Keratinocyte (primary cell): ENCODE measurements around the gene ATG4A. TPM values are rescaled to one million over a fixed set of nuclear protein-coding genes. Genes with fewer than 3 reads are reported as not detected.

ENCODE experiments used
- DNase-seq: peaks from one replicate; pipeline ENCODE4 v3.0.0-alpha.2; 2011; ENCODE audit warnings: low read depth, missing footprints, low spot score
- FAIRE-seq: peaks from 2 replicates; lab custom pipeline; 2011; peaks lifted over from hg19 to GRCh38; lab: Jason Lieb, UNC
- H2AFZ ChIP-seq: 2 replicates; pipeline ENCODE4 v1.6.0; 2012; ENCODE audit warnings: low read length, control low read depth, inconsistent platforms; ENCODE audit not compliant: control insufficient read depth
- H3K27ac ChIP-seq: 2 replicates; pipeline ENCODE4 v1.5.1; 2011; ENCODE audit warnings: low read length; ENCODE audit not compliant: control insufficient read depth, insufficient read depth
- H3K27me3 ChIP-seq: 3 replicates; pipeline ENCODE4 v1.6.0; 2011; ENCODE audit warnings: low read length; ENCODE audit not compliant: control insufficient read depth, insufficient read depth; ENCODE audit errors: extremely low read depth
- H3K36me3 ChIP-seq, 2 experiments: 2 replicates in 1 of 2; 3 replicates in 1 of 2; pipeline ENCODE4 v1.5.1; 2011; ENCODE audit warnings: low read length in 2 of 2, mild to moderate bottlenecking in 1 of 2; ENCODE audit not compliant: control insufficient read depth in 2 of 2, insufficient read depth in 2 of 2; ENCODE audit errors: extremely low read depth in 1 of 2
- H3K4me1 ChIP-seq: 3 replicates; pipeline ENCODE4 v1.5.1; 2011; ENCODE audit warnings: low read length; ENCODE audit not compliant: control insufficient read depth, insufficient read depth; ENCODE audit errors: extremely low read depth
- H3K4me2 ChIP-seq: 3 replicates; pipeline ENCODE4 v1.6.0; 2011; ENCODE audit warnings: low read depth, low read length; ENCODE audit not compliant: control insufficient read depth, insufficient read depth; ENCODE audit errors: extremely low read depth
- H3K4me3 ChIP-seq, 3 experiments: fragments of 200-600 bp in 1 of 3; sonication (generic) in 1 of 3; 2 replicates in 2 of 3; 3 replicates in 1 of 3; pipeline ENCODE4 v1.5.1; 2011 to 2016; ENCODE audit warnings: low read length in 3 of 3, mild to moderate bottlenecking in 3 of 3, control low read depth in 2 of 3, inconsistent platforms in 1 of 3, low read depth in 1 of 3, mixed read lengths in 1 of 3, mixed run types in 1 of 3, moderate library complexity in 1 of 3; ENCODE audit not compliant: control insufficient read depth in 2 of 3, insufficient read depth in 2 of 3; ENCODE audit errors: extremely low read depth in 1 of 3
- H3K79me2 ChIP-seq: 2 replicates; pipeline ENCODE4 v1.6.0; 2012; ENCODE audit warnings: low read length; ENCODE audit not compliant: control insufficient read depth, insufficient read depth
- H3K9ac ChIP-seq: 3 replicates; pipeline ENCODE4 v1.6.0; 2011; ENCODE audit warnings: low read length; ENCODE audit not compliant: control insufficient read depth, insufficient read depth; ENCODE audit errors: extremely low read depth
- H3K9me1 ChIP-seq: 3 replicates; pipeline ENCODE4 v1.6.0; 2011; ENCODE audit warnings: low read length; ENCODE audit not compliant: control insufficient read depth, insufficient read depth; ENCODE audit errors: extremely low read depth
- H3K9me3 ChIP-seq: 2 replicates; pipeline ENCODE4 v1.5.1; 2012; ENCODE audit warnings: low read depth, low read length; ENCODE audit not compliant: control insufficient read depth
- H4K20me1 ChIP-seq: 3 replicates; pipeline ENCODE4 v1.6.0; 2011; ENCODE audit warnings: low read length; ENCODE audit not compliant: control insufficient read depth, insufficient read depth; ENCODE audit errors: extremely low read depth
- CTCF ChIP-seq, 3 experiments: IDR thresholded peaks in 1 of 3; conservative IDR thresholded peaks in 1 of 3; optimal IDR thresholded peaks in 1 of 3; 2 replicates in 2 of 3; 3 replicates in 1 of 3; pipeline versions ENCODE3 to v1.5.1; 2011; ENCODE audit warnings: low read length in 3 of 3, mild to moderate bottlenecking in 3 of 3, moderate library complexity in 2 of 3, control low read depth in 1 of 3, inconsistent platforms in 1 of 3; ENCODE audit not compliant: insufficient read depth in 2 of 3; ENCODE audit errors: extremely low read depth in 1 of 3
- EZH2 ChIP-seq: IDR thresholded peaks from one replicate; pipeline ENCODE4 v1.6.1; 2012; ENCODE audit warnings: inconsistent platforms, mild to moderate bottlenecking, low read length, moderate library complexity
- dilution Hi-C: fragments of 300-500 bp; cut with MboI; formaldehyde crosslinking; loops from one replicate; pipeline ENCODE4 v1.7.0; 2020; ENCODE audit warnings: low sequenced_read_pairs; ENCODE audit not compliant: extremely low pct_ligation_motif_present
- polyA plus RNA-seq, 5 experiments: library from polyadenylated mRNA; depleted of rRNA in 3 of 5; stranded (reverse) in 3 of 5; stranded (forward) in 1 of 5; unstranded in 1 of 5; fragments of >200 nt; gene quantifications; 1 replicate in 1 of 5; 2 replicates in 3 of 5; 3 replicates in 1 of 5; pipeline versions ENCODE4 v1.2.1 to v1.2.3, GENCODE V29; 2011 to 2012; ENCODE audit warnings: missing spikeins in 2 of 5, low read depth in 1 of 5, low replicate concordance in 1 of 5

ATG4A gene
- polyA plus RNA-seq, 1 donor (not counting 4 experiments of a cell fraction or from before 2014, with no cell fraction given): 19.3 TPM

GRCh38 chrX:108064001-108064400, 27.6 kb upstream of the ATG4A start:
- FAIRE-seq (no peak), DNase-seq (no peak)
- dilution Hi-C loops: no loop called here

GRCh38 chrX:108064613-108065012, 27.0 kb upstream of the ATG4A start:
- TF ChIP-seq CTCF (optimal IDR thresholded peaks at IDR 0.05 in 1 of 3, IDR thresholded peaks at IDR 0.05 in 1 of 3, conservative IDR thresholded peaks at IDR 0.05 in 1 of 3; ENCODE audit: extremely low read depth in 1 of 3, insufficient read depth in 2 of 3, low read length in 3 of 3): no peak
- no peak for TF ChIP-seq EZH2
- no peaks in the 10 kb centered on the region for H4K20me1 ChIP-seq

More at GRCh38 chrX:108064001-108064400, 27.6 kb upstream of the ATG4A start:
- H3K9ac ChIP-seq: no peak overlapping the region
- no peak overlapping the region for H3K27ac ChIP-seq
- H3K4me1 ChIP-seq: peaks cover 9% of the 10 kb centered on the region
- no peaks in the 10 kb centered on the region for H4K20me1 ChIP-seq
- no peaks in the 10 kb centered on the region for H3K36me3 ChIP-seq
- H3K27me3 ChIP-seq: peaks cover 13% of the 10 kb centered on the region
- H3K9me3 ChIP-seq: no peaks in the 10 kb centered on the region
- H3K4me2 ChIP-seq: no peak overlapping the region
- H3K9me1 ChIP-seq: no peaks in the 10 kb centered on the region
- no peak overlapping the region for H3K4me3 ChIP-seq
- H3K79me2 ChIP-seq: no peaks in the 10 kb centered on the region
- no peak overlapping the region for H2AFZ ChIP-seq
- no peak for TF ChIP-seq CTCF (optimal IDR thresholded peaks at IDR 0.05 in 1 of 3, IDR thresholded peaks at IDR 0.05 in 1 of 3, conservative IDR thresholded peaks at IDR 0.05 in 1 of 3; ENCODE audit: extremely low read depth in 1 of 3, insufficient read depth in 2 of 3, low read length in 3 of 3)
- no peak for TF ChIP-seq EZH2

More at GRCh38 chrX:108064613-108065012, 27.0 kb upstream of the ATG4A start:
- H2AFZ ChIP-seq: no peak overlapping the region
- H3K27ac ChIP-seq: no peak overlapping the region
- FAIRE-seq: no peak
- H3K9ac ChIP-seq: no peak overlapping the region
- dilution Hi-C loops: no loop called here
- H3K79me2 ChIP-seq: no peaks in the 10 kb centered on the region
- peaks cover 13% of the 10 kb centered on the region for H3K27me3 ChIP-seq
- H3K9me3 ChIP-seq: no peaks in the 10 kb centered on the region
- peaks cover 9% of the 10 kb centered on the region for H3K4me1 ChIP-seq
- H3K4me3 ChIP-seq: no peak overlapping the region
- no peaks in the 10 kb centered on the region for H3K9me1 ChIP-seq
- DNase-seq: no peak
- no peaks in the 10 kb centered on the region for H3K36me3 ChIP-seq
- no peak overlapping the region for H3K4me2 ChIP-seq
